GM19043 (cell line): Measurements from ENCODE around the gene SP140L.
"Not testable (repeated sequence)": the region's sequence is repeated elsewhere in the genome, so short reads cannot be mapped to it uniquely, and the experiment has no call there.

ENCODE experiments used
- ATAC-seq: cut with Tn5 transposase; IDR thresholded peaks from one replicate; pipeline ENCODE4 v1.9.1; 2021; ENCODE audit warnings: low read depth; ENCODE audit not compliant: unreplicated experiment

SP140L gene

DNA sequence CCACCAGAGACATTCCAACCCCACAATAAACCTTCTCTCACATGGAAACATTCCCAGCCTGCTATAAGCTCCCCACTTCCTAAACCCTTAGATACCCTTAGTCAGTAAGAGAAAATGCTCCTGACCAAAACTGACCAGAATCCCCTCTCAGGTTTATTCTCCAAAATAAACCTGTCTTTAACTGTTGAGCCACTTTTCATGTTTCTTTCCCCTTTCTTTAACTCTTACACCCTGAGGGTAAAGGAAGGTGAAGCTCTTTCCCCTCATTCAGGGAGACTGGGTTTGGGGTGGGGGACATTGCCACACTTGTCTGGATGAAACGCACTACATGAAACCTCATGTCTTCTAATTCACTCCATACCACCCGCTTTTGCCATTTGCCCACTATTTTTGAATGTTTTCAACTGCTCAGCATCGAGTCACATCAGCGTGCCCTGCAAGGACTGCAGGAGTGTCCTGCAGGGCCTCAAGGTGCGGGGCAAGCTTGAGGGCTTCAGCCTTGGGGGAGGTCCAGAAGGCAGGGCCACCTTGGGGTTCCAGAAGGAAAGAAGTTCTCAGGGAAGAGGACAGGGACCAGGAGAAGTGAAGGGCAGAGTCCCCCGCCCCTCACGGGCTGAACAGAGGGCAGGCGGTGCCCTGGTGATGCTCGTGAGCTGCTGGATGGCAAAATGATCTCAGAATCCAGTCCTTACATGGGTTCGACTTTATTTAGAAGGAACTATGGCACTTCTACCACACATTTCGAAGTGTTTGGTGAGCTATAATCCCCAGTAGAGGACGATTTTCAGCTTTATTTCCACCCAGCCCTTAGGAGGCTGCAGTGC is 4.2 kb upstream of the SP140L start:
- ATAC-seq: no peak

DNA sequence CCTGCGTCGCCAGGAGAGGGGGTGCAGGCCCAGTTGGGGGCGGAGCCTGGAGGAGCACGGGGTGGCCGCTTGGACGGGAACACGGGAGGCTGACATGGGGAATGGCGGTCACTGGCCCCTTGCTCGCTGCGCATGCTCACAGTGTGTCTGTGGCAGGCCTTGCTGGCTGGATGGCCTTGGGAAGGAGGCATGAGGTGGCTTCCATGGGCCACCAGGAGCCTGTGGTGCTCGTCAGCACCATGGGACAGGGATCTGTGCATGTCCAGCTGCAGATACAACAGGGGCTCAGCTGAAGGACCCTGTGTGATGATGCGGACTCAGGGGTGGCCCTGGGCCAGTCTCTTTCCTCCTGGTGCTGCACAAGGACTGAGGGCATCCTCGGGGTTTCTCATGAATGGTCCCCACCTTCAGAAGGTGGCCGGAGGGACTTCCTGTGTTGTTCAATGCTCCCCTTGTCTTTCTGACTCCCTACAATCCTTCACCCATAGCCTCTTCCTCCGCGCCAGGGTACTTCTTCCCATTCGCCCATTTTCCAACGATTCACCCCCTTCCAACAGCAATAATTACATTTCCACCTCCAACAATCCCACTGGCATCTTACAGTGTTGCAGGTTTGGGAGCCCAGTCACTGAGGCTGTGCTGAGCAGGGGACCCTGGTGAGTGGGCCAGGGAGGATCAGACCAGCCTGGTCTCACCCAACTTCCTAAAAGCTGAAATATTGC is 3.4 kb upstream of the SP140L start:
- no peak for ATAC-seq

DNA sequence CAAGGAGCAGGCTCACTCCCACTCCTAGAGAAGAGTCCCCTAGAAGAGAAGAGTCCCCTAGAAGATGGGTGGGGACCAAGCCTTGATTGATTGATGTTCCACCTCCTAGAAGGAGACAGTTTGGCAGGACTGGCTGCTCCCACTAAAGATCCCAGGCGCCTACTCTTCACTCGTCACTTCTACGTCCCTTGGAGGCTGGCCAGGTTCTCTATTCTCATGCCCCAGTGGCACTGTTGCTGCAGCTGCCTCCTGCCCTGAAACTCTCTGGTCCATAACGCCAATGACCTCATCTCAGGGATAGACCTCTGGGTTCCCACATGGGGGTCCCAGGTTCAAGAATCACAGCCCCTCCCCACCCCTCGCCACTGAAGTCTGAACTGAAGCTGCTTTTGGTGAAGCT is 2.5 kb upstream of the SP140L start:
- no peak for ATAC-seq

DNA sequence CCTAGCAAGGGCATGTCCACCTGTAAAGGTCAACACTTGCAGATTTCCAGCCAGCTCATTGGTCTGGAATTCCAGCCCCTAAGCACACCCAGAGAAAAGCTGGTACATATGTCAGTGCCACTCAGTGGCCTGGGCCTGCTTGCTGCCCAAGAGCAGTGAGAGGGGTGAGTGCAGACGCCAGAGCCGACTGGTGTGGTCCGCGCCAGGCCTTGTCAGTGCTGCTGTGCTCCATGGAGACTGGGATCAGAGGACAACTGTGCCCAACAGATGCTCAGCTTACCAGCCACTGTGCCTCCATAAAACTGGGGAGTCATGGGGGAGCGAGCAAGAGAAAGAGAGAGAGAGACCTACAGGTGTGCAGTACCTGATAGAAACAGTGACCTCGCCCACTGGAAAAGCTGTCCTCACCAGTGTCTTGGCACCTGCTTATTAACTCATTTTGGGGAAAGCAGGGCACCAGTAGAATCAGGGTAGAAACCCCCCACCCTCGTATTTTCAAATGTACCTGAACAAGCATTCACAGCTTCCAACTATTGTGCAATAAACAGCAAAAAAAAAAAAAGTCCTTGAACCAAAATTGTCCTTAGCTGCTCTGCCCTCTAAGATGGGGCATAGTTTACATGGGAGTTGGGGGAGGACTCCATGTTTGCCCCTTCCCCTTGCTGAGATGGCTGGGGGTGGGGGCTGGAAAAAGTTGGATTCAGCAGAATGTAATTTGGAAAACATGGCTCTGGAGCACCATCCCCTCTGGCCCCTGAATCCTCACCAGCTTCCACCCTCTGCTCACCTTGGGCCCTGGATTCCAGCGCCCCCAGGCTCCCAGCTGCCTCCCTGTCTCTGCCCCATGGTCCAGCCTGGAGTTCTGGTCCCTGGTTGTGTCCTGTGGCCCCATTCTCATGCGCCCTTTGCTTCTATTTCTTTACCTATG is 1.4 kb upstream of the SP140L start:
- ATAC-seq: no peak

DNA sequence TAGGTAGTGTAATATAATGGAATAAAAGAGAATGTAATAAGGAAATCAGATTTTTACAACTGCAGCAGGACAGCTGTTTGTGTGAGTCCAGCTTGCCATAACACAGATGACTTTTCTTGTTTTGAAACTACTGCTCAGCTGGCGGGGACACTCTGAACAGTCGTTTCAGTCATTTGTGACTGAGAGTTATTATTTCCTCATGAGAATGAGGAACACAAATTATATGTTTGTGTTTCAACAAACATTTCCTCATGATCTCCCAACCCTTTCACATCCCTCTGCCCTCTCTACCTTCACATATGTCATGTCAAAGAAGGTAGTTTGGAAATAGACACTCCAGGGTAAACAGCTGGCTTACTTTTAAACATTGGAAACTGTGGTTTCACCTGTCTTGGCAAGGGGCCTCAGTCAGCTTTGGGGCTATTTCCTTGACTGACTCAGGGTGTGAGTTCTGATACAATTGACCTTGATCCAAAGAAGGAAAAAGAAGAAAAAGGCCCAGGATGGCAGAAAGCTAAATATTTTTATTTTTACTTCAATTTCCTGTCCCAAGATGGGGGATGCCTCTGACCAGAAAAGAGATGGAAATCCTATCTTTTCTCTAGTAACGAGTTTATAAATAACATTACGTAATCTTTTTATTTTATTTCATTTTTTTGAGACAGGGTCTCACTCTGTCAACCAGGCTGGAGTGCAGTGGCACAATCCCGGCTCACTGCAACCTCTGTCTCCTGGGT is 593 bp downstream of the SP140L start:
- peak; percentile 64 for ATAC-seq

DNA sequence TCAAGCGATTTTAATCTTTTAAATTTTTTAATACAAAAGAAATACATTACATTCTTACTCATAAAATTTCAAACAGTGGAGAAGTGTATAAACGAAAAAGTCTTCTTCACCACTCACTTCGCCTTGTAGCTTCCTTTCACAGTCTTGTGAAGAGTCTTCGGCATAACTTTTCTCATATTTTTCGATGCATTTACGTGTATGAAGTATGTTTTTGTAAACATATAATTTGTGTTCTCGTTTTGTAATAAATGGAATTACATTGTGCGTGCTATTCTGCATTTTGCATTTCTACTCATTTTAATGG is 1.1 kb downstream of the SP140L start:
- no peak for ATAC-seq

DNA sequence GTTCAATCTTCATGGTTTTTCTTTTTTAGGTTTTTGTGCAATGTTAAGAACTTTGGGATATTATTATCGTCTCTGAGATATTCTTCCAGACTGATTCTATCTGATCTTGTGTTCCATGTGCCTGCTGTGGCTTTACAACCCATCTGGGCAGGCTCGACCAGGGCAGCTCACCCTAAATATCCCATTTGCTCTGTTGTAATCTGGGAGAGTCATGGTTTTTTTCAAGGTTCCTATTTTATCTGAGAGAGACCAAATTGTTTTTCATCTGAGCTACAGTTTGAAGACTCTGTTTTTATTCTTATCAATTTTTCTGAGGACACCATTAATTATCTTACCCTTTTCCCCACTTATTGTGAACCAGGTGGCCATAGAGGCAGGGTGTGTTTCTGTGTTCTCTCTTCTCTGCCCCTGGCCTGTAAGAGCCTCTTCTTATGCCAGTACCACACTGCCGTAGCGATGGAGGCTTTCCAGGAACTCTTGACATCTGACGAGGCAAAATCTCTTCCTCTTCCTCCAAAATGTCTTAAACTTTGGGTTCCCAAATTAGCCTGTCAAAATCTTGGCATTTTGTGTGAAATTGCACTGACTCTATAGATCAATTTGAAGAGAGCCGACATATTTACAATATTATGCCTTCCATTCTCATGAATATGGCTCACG is 3.1 kb downstream of the SP140L start:
- no peak for ATAC-seq

DNA sequence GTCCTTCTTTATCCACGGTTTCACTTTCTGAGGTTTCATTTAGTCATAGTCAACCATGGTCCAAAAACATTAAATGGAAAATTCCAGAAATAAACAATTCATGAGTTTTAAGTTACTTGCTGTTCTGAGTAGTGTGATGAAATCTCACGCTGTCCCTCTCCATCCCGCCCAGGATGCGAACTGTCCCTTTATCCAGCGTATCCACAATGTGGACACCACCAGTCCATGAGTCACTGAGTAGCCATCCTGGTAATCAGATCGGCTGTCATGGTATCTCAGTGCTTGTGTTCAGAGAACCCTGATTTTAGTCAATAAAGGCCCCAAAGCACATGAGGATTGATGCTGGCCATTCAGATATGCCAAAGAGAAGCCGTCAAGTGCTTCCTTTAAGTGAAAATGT is 3.7 kb downstream of the SP140L start:
- no peak for ATAC-seq

DNA sequence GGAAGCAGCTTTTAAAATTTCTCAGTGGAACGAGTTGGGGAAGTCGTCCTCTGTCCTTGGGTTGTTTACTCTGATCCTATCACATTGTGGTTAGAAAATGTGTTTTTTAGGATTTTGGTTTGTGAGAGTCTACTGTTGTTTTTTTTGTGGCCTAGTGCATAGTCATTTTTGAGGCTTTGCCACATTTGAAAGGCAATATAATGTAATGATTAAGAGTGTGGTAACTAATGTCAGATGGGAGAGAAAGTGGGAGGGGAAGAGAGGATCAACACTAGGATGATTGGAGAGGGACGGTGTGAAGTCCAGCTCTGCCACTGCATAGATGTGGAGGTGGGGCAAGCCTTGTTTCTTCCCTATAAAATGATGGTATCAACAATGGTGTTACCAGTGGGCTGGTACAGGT is 8.5 kb downstream of the SP140L start:
- no peak for ATAC-seq

DNA sequence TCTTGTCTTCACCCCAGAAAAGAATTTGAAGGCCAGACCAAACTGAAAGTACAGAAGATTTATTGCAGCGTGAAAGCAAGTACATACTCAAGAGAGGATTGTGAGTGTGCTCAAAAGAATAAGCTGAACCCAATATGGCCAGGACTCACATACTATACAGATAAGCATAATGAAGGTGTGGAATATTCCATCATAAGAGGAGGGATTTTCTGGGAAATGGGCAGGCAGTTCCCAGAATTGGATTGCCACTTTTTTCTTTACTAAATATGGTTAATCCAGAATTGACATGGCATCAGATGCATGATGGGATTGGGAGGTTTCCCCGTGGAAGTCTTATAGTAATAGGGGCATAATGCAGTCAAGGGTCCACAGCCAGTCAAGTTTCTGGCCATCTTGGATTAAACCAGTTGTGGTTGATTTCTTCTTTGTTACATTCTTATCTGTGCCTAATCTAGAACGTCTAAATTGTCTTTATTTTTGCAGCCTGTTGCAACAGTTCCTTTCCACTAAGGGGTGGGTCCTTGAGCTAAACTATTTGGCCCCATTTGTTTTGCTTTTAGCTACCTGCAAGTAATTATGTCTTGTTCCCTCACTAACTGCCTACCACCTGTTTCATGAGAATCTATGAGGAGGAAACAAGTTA is 9.0 kb downstream of the SP140L start:
- no peak for ATAC-seq

DNA sequence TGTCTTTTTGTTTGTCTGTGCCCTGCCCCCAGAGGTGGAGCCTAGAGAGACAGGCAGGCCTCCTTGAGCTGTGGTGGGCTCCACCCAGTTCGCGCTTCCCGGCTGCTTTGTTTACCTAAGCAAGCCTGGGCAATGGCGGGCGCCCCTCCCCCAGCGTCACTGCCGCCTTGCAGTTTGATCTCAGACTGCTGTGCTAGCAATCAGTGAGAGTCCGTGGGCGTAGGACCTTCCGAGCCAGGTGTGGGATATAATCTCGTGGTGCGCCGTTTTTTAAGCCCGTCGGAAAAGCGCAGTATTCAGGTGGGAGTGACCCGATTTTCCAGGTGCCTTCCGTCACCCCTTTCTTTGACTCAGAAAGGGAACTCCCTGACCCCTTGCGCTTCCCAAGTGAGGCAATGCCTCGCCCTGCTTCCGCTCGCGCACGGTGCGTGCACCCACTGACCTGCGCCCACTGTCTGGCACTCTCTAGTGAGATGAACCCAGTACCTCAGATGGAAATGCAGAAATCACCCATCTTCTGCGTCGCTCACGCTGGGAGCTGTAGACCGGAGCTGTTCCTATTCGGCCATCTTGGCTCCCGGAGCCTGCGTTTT is 15.0 kb downstream of the SP140L start:
- not testable (repeated sequence) for ATAC-seq

DNA sequence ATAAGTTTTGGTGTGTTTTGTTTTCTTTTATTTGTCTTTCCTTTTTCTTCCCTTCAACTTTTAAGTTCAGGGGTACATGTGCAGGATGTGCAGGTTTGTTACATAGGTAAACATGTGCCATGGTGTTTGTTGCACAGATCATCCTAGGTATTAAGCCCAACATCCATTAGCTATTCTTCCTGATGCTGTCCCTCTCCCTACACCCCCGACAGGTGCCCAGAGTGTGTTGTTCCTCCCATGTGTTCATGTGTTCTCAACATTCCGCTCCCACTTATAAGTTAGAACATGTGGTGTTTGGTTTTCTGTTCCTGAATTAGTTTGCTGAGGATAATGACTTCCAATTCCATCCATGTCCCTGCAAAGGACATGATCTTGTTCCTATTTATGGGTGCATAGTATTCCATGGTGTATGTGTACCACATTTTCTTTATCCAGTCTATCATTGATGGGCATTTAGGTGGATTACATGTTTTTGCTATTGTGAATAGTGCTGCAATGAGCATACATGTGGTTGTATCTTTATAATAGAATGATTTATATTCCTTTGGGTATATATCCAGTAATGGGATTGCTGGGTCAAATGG is 16.1 kb downstream of the SP140L start:
- ATAC-seq: not testable (repeated sequence)

DNA sequence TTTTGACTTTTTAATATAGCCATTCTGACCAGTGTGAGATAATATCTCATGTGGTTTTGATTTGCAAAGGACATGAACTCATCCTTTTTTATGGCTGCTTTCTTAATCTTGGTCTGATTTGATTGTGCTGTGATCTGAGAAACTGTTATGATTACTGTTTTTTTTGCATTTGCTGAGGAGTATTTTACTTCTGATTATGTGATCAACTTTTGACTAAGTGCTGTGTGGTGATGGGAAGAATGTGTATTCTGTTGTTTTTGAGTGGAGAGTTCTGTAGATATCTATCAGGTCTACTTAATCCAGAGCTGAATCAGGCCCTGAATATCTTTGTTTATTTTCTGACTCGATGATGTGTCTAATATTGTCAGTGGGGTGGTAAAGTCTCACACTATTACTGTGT is 16.8 kb downstream of the SP140L start:
- ATAC-seq: no peak

DNA sequence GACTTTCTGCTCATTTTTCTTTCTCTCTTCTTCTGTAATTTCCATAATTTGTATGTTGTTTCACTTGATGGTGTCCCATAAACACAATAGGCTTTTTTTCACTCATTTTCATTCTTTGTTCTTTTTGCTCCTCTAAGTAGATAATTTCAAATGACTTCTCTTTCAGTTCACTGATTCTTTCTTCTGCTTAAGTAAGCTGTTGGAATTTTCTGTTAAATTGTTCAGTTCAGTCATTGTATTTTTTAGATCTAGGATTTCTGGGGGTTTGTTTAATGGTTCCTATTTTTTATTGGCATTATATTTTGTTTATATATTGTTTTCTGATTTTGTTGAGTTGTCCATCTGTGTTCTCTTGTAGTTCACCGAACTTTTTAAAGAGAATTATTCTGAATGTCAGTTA is 19.5 kb downstream of the SP140L start:
- ATAC-seq: no peak

DNA sequence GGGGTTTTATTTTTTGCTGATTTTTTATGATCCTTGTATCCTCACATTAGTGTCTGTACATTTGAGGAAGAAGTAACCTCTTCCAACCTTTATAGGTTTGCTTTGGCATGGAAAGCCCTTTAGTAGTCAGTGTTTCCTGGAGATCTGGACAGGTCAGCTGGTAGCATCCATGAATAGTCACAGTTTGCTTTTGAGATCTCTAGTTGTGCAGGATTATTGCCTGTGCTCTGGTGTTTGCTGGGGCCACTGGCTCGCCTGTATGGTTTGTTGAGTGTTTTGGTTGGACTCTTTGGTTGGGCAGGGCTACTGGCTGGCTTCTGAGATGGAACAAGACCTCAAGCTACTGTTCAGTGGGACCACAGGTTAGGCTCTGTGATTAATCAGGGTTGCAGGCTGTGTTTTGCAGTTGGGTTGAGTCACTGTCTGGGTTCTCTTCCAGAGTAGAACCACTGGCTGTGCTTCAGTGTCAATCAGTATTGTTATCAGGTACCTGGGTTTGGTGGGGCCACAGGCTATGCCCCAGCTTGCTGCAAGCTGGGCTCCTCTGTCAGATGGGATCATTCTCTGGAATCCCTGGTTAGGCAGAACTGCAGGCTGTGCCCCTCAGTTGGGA is 20.0 kb downstream of the SP140L start:
- ATAC-seq: no peak

DNA sequence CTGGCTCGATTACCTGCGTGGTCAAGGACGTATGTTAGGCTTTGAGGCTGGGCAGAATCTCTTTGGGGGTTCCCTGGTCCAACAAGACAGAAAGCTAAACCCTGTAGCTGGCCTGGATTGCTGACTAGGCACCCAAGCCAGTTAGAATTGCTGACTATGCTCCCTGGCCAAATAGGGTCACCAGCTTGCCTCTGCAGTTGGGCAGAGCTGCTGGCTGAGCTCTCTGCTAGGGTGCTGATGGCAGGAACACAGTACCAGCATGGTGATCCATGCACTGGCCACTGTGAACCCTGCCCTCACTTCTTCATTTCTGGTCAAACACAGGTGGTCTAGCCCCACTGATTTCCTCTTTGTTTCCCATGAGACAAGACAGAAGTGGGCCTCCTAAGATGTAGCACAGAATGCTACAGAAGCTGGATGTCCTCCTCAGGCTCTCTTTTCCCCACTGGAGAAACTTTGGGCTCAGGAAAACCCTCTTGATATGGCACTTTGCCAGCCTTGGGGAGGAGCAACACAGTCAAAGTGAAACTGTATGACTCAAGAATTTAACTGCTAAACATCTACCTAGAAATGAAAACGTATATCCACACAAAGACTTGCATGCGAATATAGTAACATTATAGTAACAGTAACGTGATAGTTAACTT is 20.8 kb downstream of the SP140L start:
- peak; percentile 66 for ATAC-seq

DNA sequence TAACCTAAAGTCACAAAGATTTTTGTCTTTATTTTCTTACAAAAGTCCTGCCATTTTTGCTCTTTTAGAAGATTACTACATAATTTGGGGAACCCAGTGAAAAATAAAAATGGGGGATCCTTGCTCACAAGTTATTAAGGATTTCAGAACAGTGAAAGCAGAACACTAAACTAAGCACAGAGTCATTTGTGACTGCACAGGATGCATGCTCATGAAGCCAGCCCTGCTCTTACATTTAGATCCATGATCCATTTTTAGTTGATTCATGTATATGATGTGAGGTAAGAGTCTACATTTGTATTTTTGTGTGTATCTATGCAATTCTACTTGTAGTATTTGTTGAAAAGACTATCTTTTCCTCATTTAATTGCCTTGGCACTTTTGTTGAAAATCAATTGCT is 21.8 kb downstream of the SP140L start:
- ATAC-seq: no peak

DNA sequence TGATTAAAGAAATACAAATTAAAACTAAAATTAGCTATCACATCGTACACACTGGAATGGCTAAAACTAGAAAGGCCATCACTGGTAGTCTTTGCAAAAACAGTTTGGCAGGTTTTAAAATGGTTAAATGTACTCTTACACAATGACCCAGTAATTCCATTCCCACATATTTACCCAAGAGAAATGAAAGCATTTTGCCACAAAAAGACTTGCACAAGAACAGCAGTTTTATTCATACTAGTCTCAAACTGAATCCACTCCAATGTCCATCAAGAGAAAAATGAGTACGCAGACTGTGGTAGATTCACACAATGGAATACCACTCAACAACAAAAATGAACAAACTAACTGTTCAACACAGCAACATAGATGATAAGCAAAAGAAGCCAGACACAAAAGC is 29.1 kb downstream of the SP140L start:
- ATAC-seq: no peak
